Right renal cortex interstitium (tissue), 3 donors: ENCODE measurements around the gene C8G. TPM values are rescaled to one million over a fixed set of nuclear protein-coding genes. Genes with fewer than 3 reads are reported as not detected.

Experiments used
- DNase-seq, 3 donors: peaks; one replicate each; pipeline ENCODE4 v3.0.0-alpha.2; 2013; ENCODE audit warnings: low read depth in 3 of 3, low spot score in 2 of 3
- polyA plus RNA-seq, 3 donors: library from polyadenylated mRNA; unstranded; fragments of 120-200 nt; gene quantifications; one replicate each; pipeline ENCODE4 v1.2.1, GENCODE V29; 2013; ENCODE audit not compliant: insufficient read length in 3 of 3

The C8G gene
- polyA plus RNA-seq, 3 donors: 0.28 to 0.58 (median 0.46) TPM

DNA sequence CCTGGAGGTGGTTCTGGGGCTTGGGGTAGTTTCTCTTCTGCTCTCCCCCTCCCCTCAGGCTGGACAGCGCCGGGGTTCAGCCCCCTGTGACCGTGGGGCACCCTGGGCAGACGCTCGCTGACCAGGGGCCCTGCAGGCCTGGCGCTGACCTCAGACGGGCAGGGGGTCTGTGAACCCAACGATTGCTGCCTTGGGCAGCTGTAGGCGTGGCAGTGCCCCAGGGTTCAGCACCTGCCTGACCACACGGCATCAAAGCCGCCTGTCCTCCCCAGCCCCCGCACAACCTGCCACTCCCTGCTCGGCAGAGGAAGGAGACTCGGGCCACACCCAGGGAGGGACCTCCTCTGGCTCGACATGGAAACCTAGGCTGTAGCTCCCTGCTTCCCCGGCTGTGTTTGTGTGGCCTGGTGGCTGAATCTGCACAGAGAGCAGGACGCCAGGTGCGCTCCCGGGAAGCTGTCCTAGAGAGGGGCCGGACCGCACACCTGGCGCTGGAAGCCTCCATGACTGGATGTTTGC lies 19.2 kb downstream of the C8G start:
- no peak for DNase-seq

DNA sequence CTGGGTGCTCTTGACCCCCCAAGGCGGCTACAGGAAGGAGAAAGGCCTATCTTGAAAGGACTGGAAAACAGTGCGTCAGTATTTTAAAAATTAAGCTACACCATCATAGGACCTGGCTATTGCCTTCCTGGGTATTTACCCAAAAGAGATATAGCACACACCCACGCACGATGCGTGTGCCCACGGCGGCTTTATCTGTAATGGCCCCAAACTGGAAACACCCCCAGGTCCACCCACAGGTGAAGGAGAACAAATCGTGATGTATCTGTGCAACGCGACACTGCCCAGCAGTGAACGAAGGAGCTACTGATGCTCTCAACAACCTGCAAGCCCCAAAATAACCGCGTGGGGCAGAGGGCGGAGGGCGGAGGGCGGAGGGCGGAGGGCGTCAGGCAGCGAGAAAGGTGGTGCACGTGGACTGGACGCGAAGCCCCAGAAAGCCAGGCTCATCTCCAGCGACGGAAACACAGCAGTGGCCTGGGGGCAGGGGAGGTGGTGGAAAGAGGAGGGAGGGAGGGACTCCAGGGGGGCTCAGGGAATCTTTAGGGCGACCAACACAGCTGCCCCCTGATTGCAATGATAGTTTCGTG lies 19.9 kb downstream of the C8G start:
- DNase-seq: no peak

DNA sequence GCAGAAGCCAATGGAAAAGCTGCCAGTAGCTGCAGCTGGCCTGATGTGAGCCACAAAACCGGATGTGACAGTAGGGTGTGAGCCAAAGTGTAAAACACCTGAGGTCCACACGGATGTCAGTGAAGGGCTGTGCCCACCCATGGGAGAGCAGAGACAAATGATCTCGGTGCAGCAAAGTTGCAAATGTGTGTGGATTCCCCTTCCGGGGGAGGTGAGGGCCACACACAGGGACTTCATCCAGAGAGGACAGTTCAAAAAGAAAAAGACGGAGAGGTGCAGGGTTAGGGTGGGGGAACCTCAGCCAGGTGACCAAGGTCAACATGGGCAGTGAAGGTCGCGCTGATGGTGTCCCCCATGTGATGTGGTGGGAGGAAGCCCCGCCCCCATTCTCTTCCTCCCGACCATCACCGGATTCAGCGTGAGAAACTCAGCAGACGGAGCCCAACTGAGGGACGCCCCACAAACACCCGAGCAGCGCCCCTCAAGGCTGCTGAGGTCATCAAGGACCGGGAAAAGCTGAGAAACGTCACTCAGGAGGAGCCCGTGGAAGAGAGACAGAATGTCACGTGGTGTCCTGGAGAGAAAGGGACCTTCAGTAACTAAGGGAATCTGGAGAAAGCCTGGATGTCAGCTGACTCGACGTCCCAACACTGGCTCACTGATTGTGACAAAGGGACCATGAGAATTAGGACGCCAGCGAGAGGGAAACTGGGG lies 20.9 kb downstream of the C8G start:
- no peak for DNase-seq

DNA sequence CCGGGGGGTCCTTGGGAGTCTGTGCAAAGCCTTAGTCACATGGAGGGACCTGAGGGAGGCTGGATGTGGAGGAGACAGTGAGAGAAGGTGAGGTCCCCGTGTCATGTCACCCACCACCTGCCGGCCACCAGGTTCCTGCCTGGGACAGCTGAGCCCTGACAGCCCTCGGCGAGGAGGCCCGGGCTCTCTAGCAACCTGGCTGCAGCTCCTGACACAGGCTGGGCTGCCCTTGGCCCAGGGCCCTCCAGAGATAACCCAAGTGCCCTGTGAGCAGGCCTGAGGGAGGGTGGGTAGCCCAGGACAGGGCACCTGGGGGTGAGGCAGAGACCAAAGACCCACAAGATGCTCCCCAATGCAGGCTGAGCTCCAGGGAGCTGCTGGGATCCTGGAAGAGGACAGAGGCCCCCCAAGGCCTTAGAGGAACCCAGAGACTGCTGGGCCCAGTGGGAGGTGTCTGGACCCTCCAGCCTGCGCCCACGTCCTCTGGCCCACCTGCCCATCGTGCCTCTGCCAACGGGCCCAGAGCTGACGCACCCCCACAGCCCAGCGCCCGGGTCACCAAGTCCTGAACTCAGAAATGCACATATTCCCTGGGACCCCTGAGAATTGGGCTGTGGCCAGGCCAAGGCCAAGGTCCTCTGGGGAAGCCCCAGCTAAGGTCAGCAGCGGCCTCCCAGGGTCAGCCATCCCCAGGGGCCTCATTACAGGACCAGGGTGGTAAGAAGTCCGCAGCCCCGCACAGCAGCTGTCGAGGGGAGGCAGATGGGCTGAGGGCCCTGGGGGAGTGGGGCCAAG lies 23.5 kb downstream of the C8G start:
- DNase-seq: no peak

DNA sequence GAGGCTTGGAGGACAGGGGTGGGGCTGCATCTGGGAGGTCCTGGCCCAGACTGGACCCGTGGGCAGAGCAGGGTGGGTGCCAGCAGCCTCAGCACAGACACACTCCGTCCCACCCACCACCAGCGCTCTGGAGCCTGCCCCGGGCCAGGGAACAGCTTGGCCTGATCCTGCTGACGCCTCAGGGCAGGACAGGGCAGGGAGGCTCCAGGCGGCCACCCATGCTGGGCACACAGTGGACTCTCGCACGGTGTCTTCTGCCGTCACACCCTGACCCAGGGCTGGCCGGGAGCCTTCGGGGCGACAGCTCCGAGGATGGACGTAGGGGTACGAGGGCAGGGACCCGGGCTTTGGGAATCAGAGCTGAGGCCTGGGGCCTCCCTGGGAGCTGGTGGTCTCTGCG lies 24.1 kb downstream of the C8G start:
- no peak for DNase-seq

DNA sequence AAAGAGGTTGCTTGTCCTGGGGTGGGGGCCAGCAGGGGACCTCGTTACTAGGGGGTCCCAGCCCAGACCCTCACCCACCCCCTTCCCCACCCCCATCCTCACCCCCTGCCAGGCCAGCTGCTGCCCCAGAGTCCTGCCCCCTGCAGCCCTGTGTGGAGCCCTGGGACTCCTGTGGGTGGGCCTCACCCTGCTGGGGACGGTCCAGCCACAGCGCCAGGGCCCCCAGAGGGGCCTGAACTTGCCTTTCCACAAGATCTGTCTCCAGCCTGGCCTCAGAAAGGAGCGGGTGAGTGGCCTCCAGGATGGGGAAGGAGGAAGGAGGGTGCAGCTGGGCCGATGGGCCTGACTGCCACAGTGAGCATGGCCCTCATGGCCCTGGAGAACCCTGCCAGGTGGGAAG lies 24.7 kb downstream of the C8G start:
- DNase-seq: no peak

DNA sequence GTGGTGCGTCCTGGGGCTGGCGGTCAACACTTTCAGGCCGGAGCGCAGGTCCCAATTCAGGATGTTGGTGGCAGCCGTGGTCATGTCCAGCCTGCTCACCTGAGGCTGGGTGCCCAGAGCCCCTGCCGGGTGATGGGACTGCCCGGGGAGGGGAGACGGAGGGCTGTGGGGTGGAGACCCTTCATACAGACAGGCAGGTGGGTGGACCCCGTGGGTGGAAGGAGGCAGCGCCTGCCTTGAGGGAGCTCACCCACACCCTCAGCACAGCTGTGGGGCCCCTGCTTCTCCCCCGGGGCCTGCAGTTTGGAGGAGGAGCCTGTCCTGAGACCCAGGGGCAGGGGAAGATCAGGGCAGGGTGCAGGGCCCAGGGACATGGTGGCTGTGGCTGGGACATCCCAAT lies 25.3 kb downstream of the C8G start:
- DNase-seq: no peak

DNA sequence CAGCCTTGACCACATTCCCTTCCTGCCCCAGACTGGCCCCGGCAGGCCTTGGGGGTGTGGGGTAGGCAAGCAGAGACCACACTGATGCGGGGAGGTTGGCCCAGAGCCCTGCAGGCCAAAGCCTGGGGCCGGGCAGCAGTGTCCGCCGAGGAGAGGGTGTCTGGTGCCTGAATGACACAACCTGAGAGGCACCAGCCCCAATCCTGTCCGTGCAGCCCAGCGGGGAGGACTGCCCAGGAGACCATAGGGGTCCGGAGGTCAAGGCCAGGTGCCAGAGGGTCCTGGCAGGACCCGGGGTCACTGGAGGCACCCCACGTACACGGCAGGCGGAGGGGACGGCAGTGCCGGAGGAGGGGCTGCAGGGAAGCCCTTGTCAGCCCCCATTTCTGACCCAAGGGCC lies 26.7 kb downstream of the C8G start:
- no peak for DNase-seq

DNA sequence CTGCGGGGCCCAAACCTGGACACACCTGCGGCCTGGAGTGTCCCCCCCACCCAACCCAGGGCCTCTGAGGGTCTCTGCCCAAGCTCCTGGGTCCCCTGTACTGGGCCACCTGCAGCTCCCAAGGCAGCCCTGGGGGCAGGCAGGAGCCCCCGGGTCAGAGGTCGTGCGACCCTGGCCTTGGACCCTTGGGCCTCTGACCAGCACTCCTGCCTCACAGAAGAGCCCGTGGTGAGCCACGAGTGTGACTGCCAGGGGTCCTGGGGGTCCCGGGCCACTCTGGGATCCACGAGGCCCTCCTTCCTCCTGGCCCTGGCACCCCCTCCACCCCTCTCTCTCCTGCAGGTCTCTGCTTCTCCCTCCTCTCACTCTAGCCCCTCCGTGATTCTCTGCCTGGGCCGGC lies 27.3 kb downstream of the C8G start:
- no peak for DNase-seq

DNA sequence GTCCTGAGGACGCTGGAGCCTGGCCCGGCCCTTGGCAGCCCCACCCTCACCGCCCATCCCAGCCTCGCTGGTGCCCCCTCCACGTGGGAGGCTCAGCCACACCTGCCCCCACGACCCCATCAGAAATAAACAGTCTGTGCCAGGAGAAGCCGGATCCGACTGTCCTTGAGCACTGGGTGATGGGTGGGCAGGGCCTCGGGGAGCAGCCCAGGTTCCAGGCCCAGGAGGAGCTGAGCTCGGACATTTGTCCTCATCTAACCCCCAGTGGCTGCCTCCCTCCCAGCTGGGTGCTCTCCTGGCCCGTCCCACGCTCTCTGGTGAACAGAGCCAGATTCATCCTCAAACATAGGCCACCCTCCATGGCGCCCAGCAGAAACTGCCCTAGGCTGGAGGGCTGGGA lies 27.7 kb downstream of the C8G start:
- no peak for DNase-seq

DNA sequence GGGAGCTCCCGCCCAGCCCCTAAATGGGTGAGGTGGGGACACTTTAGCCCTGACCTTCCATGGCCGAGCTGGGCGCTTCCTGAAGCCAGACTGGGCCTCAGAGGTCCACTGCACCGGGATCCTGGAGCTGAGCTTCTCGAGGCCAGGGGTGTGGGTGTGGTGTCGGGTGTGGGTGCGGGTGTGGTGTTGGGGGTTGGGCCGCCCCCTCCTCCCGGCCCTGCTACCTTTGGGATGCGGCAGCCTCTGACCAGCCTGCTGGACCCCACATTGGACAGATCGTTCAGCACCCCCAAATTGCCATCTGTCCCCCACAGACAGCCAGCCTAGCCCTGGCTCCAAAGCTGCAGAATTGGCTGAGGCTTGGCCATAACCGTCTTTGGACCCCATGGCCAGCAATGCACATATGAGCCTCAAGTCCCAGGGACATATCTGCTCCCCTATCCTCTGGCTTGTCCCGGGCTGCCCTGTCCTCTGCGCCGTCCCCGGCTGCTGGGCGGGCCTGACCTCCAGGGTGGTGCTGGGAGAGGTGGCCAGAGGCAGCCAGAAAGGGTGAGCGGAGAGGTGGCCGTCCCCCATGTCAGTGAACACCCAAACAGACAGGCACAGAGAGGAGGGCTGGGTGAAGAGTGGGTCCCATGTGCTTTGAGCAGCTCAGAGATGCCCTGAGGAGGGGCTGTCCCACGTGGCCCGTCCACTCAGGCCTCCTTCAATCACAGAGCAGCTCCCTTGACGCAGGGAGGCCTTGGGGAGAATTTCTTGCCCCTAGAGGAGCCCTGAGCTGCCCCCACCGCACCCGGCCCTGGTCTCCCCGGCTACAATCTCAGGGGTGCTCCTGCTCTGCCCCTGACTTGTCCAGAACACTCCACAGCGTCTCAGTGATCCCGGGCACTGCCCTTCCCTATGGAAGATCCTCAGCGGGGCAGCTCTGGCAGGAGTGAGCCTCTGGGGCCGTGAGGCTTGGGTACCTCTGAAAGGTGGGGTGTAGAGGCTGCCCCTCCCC lies 28.9 kb downstream of the C8G start:
- DNase-seq: no peak

DNA sequence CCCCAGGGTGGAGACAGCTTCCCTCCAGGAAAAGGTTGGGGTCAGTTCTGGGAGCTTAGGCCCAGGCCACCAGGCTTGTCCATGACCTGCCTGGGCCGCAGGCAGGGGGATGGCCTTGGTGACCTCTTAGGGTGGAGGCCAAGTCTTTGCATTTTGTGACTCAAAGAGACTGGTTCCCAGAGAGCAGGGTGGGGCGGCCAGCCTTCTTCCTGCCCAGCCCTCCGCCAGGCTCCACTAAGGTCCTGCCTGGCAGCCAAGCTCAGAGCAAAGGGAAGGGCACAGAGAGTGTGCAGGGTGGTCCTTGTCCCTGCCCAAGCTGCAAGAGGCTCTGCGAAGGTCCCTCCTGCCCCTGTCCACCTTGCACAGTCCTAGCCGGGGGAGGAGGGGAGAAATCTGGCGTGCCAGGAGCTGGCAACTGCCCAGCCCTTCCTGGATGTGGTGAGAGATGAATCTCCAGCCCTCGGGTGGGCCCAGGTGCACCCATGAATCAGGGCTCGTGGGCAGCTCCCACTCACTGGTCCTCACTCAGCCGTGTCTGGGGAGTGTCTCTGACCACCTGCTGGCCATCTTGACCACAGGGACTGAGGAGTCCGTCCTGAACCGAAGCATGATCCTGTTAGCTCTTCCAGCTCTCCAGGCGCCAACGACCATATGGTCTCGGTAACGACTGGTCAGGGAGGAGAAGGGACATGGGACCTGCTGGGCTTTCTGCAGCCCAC lies 29.9 kb downstream of the C8G start:
- DNase-seq: no peak

DNA sequence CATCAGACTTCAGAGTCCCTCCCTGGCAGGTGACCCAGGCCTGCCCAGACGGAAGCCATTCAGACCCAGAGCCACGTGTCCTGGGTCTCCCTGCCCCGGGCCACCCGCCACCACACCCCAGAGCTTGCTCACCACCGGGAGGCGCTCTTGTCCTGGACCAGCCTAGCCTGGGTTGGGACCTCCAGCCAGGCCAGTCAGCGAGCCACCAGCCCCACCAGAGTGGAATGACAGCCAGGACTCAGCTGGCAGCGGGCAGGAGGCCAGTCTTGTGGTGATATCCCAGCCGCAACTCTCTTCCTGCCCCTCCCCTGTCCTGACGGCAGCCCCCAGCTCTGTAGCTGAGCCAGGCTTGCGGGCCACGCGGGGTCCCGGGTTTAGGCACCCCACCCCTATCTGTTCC lies 30.6 kb downstream of the C8G start:
- no peak for DNase-seq

DNA sequence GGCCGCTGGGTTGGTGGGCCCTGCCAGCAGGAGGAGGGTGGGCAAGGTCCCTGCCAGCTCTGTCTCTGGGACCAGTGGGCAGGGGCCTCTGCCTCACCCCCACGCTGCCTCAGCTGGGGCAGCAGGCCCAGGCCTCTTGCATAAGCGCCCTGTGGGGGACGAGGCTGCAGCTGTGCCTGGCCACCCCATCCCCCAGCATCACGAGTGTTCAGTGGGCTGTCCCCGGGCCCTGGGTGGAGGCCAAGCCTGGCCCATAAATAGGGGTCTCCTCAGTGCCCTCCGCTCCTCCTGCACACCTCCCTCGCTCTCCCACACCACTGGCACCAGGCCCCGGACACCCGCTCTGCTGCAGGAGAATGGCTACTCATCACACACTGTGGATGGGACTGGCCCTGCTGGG lies 32.2 kb downstream of the C8G start, which contains the start of gene PTGDS:
PTGDS (plus strand) TSS at position 282 of the 400 bp plus-strand sequence; CDS start at position 357, 75 bp downstream.
- DNase-seq: no peak

DNA sequence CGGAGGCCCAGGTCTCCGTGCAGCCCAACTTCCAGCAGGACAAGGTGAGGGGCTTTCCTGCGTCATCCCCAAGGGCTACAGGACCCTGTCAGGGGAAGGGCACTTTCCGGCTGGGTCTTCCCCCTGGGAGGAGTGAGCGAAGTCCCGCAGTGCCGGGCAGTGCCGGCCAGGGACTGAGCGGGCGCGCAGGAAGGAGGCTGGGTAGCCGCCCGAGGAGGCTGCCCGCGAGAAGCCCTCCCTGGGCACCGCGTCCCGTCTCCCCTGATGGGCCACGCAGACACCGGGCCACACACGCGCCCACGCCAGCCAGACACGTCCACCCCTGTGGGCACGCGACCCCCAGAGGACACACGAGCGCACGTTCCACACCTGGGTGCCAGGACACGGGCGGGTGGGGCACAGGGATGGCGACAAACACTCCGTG lies 32.6 kb downstream of the C8G start:
- no peak for DNase-seq

DNA sequence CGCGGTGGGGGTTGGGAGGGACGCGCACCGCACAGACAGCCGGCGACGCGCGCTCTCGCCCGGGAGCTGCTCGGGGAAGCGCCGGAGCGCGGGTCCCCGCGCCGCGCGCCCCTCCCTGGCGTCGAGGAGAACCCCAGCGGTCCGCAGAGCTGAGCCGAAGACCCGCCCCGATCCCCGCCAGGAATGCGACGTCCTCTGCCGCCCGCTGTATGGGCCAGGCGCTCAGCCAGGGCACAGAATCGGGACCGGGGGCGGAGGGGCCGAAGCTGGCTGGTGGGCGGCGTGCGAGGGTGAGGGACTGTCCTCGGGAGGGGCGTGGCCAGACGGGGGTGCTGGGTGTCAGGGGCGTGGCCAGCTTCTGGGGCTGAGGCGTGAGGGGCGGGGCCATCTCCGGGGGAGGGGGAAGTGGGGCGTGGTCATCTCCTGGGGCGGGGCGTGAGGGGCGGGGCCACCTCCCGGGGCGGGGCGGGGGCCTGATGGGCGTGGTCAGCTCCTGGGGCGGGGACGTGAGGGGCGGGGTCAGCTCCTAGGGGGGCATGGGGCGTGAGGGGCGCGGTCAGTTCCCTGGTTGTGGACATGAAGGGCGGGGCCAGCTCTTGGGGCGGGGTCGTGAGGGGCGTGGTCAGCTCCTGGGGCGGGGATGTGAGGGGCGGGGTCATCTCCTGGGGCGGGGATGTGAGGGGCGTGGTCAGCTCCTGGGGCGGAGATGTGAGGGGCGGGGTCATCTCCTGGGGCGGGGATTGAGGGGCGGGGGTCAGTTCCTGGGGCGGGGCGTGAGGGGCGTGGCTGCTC lies 33.2 kb downstream of the C8G start:
- no peak for DNase-seq

DNA sequence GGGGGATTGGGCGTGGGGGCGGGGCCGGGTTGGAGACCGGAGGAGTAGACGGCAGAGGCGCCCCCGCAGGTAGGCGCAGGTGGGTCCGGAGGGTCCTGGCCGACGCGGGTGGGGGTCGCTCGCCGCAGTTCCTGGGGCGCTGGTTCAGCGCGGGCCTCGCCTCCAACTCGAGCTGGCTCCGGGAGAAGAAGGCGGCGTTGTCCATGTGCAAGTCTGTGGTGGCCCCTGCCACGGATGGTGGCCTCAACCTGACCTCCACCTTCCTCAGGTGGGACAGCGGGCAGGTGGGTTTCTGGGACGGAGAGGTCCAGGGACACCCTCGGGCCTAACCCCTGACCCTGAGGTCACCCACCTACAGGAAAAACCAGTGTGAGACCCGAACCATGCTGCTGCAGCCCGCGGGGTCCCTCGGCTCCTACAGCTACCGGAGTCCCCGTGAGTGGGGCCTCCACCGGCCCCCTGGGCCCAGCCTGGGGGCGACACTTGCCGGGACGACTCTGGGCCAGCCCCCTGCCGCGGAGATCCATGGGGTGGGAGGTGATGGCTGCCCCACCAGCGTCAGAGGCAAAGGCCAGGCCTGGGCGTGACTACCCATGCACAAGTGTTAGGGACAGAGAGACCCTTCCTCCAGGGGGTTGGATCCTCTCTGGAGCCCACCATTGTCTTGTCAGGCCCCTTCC lies 34.0 kb downstream of the C8G start:
- DNase-seq: no peak
